DND-41 (cell line): ENCODE measurements around the gene NRSN2.

Source experiments
- ATAC-seq: fragments of 200-7000 bp; cut with Tn5 transposase; 3 replicates; pipeline ENCODE4 v1.9.1; 2021; ENCODE audit warnings: low read depth; ENCODE audit not compliant: insufficient read depth
- DNase-seq: peaks from one replicate; pipeline ENCODE4 v3.0.0-alpha.2; 2020
- H2AFZ ChIP-seq: 2 replicates; pipeline ENCODE4 v1.6.0; 2012; ENCODE audit warnings: low read depth, low read length
- H3K27ac ChIP-seq: 2 replicates; pipeline ENCODE4 v1.5.1; 2012; ENCODE audit warnings: low read length, inconsistent platforms
- H3K27me3 ChIP-seq: fragments of 200-600 bp; sonication (generic); 2 replicates; pipeline ENCODE4 v1.6.0; 2012; ENCODE audit warnings: low read length, mild to moderate bottlenecking, inconsistent platforms; ENCODE audit not compliant: insufficient read depth, poor library complexity
- H3K36me3 ChIP-seq: 2 replicates; pipeline ENCODE4 v1.5.1; 2012; ENCODE audit warnings: low read length, inconsistent platforms; ENCODE audit not compliant: insufficient read depth
- H3K4me1 ChIP-seq: 2 replicates; pipeline ENCODE4 v1.5.1; 2012; ENCODE audit warnings: mild to moderate bottlenecking, low read length; ENCODE audit not compliant: insufficient read depth
- H3K4me2 ChIP-seq: 2 replicates; pipeline ENCODE4 v1.6.0; 2012; ENCODE audit warnings: mild to moderate bottlenecking, moderate library complexity, low read length, inconsistent platforms; ENCODE audit not compliant: insufficient read depth
- H3K4me3 ChIP-seq, 2 experiments: fragments of 200-600 bp in 1 of 2; shearing (Covaris generic) in 1 of 2; 2 replicates each; pipeline ENCODE4 v1.5.1; 2012 to 2016; ENCODE audit warnings: inconsistent platforms in 2 of 2, low read length in 2 of 2, mild to moderate bottlenecking in 2 of 2, low read depth in 1 of 2, moderate library complexity in 1 of 2
- H3K79me2 ChIP-seq: 2 replicates; pipeline ENCODE4 v1.6.0; 2012; ENCODE audit warnings: low read length, inconsistent platforms; ENCODE audit not compliant: insufficient read depth
- H3K9ac ChIP-seq: 2 replicates; pipeline ENCODE4 v1.6.0; 2012; ENCODE audit warnings: low read depth, mild to moderate bottlenecking, inconsistent platforms, low read length, moderate library complexity
- H3K9me3 ChIP-seq: 2 replicates; pipeline ENCODE4 v1.5.1; 2012; ENCODE audit warnings: low read length, moderate library complexity, mild to moderate bottlenecking, inconsistent platforms; ENCODE audit not compliant: insufficient read depth, severe bottlenecking
- H4K20me1 ChIP-seq: 2 replicates; pipeline ENCODE4 v1.6.0; 2012; ENCODE audit warnings: low read length; ENCODE audit not compliant: insufficient read depth
- CTCF ChIP-seq: IDR thresholded peaks from 2 replicates; pipeline ENCODE4 v1.5.1; 2012; ENCODE audit warnings: borderline replicate concordance, low read length, moderate library complexity, mild to moderate bottlenecking; ENCODE audit not compliant: poor library complexity, severe bottlenecking; ENCODE audit errors: extremely low read depth
- EZH2 ChIP-seq: IDR thresholded peaks from 3 replicates; pipeline ENCODE4 v1.6.1; 2012; ENCODE audit warnings: borderline replicate concordance, low read depth, mild to moderate bottlenecking, moderate library complexity, low read length, inconsistent platforms; ENCODE audit not compliant: severe bottlenecking

The NRSN2 gene

GRCh38 chr20:356745-357144 lies 9.8 kb downstream of the NRSN2 start:
- H3K4me1 ChIP-seq, result peaks cover 7% of the 10 kb centered on the region

GRCh38 chr20:358891-359555 lies 12.1 kb downstream of the NRSN2 start:
- Histone ChIP-seq H4K20me1 (peaks cover 2% of the 10 kb centered on the region; the same call in 1 of the 2 replicates), H3K27ac (no peak overlapping the region), H3K4me3 (no peak overlapping the region), H3K4me1 (peaks cover 7% of the 10 kb centered on the region), H3K36me3 (no peaks in the 10 kb centered on the region), H2AFZ (no peak overlapping the region), H3K27me3 (no peaks in the 10 kb centered on the region), H3K9me3 (no peaks in the 10 kb centered on the region), H3K9ac (no peak overlapping the region), H3K79me2 (no peaks in the 10 kb centered on the region), H3K4me2 (no peak overlapping the region)
- ATAC-seq, result no peak
- DNase-seq, result no peak
- no peak for TF ChIP-seq EZH2
- TF ChIP-seq CTCF, result no peak

More at GRCh38 chr20:356745-357144, 9.8 kb downstream of the NRSN2 start:
- H3K4me3 ChIP-seq, result no peak overlapping the region
- H3K36me3 ChIP-seq, result no peaks in the 10 kb centered on the region
- ATAC-seq (no peak), DNase-seq (no peak)
- no peaks in the 10 kb centered on the region for H3K79me2 ChIP-seq
- no peak overlapping the region for H3K4me2 ChIP-seq
- no peak for TF ChIP-seq CTCF
- no peak for TF ChIP-seq EZH2
- H2AFZ ChIP-seq, result no peak overlapping the region
- no peak overlapping the region for H3K27ac ChIP-seq
- H3K9me3 ChIP-seq, result no peaks in the 10 kb centered on the region
- H3K27me3 ChIP-seq, result no peaks in the 10 kb centered on the region
- no peak overlapping the region for H3K9ac ChIP-seq
- H4K20me1 ChIP-seq, result peaks cover 4% of the 10 kb centered on the region; the same call in 1 of the 2 replicates

GRCh38 chr20:361561-361960 lies 14.7 kb downstream of the NRSN2 start:
- Histone ChIP-seq H3K4me2 (no peak overlapping the region), H3K9ac (no peak overlapping the region), H3K4me1 (peaks cover 14% of the 10 kb centered on the region), H3K27ac (no peak overlapping the region), H2AFZ (no peak overlapping the region), H3K36me3 (no peaks in the 10 kb centered on the region), H3K79me2 (no peaks in the 10 kb centered on the region), H3K9me3 (no peaks in the 10 kb centered on the region), H4K20me1 (no peaks in the 10 kb centered on the region; the same call in 1 of the 2 replicates), H3K27me3 (no peaks in the 10 kb centered on the region), H3K4me3 (no peak overlapping the region)
- no peak for DNase-seq
- no peak for ATAC-seq
- TF ChIP-seq CTCF (no peak), EZH2 (no peak)
